T-helper 2 cell treated with Interferon-gamma antibody and Interleukin-4, amounts not matched to agents 100 ng/mL and 5 ng/mL, for 36 hours (primary cell): ENCODE measurements around the gene DDX39A. TPM values are rescaled to one million over a fixed set of nuclear protein-coding genes. Genes with fewer than 3 reads are reported as not detected.
"Not testable (repeated sequence)": the region's sequence is repeated elsewhere in the genome, so short reads cannot be mapped to it uniquely, and the experiment has no call there.

Source experiments
- intact Hi-C: fragments of 100-400 bp; cut with micrococcal nuclease; formaldehyde crosslinking; loops from one replicate; pipeline ENCODE4 v1.15.1; 2023
- total RNA-seq: library from RNA; stranded (reverse); gene quantifications from 2 replicates; pipeline ENCODE4 v1.2.3, GENCODE V29; 2022

Gene DDX39A
- 274 and 287 TPM in 2 replicates for total RNA-seq

GRCh38 chr19:14419106-14419813, at the start of gene DDX39A:
DDX39A (minus strand) TSS chr19:14419341; CDS start chr19:14413220, 6,121 bp downstream.
- intact Hi-C loops, result loop anchor here (1.0 to 5.0 kb wide), 4 partner anchors 14 to 282 kb away; partner anchors contain the start of genes ADGRE5, ASF1B, DNAJB1 and PKN1

GRCh38 chr19:14467816-14468215, 48.7 kb upstream of the DDX39A start:
- intact Hi-C loops, result no loop called here

- intact Hi-C loops, result no loop called here
Observed at GRCh38 chr19:14467391-14467790, 48.2 kb upstream of the DDX39A start.

- intact Hi-C loops, result no loop called here
Observed at GRCh38 chr19:14463747-14464146, 44.6 kb upstream of the DDX39A start.

GRCh38 chr19:14462401-14462800, 43.3 kb upstream of the DDX39A start:
- intact Hi-C loops, result not testable (repeated sequence)

GRCh38 chr19:14460935-14461334, 41.8 kb upstream of the DDX39A start:
- intact Hi-C loops, result no loop called here

- intact Hi-C loops, result no loop called here
Observed at GRCh38 chr19:14459703-14460102, 40.6 kb upstream of the DDX39A start.

GRCh38 chr19:14452303-14452702, 33.2 kb upstream of the DDX39A start:
- intact Hi-C loops, result not testable (repeated sequence)

GRCh38 chr19:14450876-14451275, 31.7 kb upstream of the DDX39A start:
- intact Hi-C loops, result no loop called here

GRCh38 chr19:14450168-14450874, 31.2 kb upstream of the DDX39A start:
- intact Hi-C loops, result no loop called here

- intact Hi-C loops, result no loop called here
Observed at GRCh38 chr19:14449321-14449720, 30.2 kb upstream of the DDX39A start.

GRCh38 chr19:14446336-14447036, 27.3 kb upstream of the DDX39A start:
- intact Hi-C loops, result no loop called here

GRCh38 chr19:14443632-14444216, 24.6 kb upstream of the DDX39A start:
- intact Hi-C loops, result no loop called here

GRCh38 chr19:14442891-14443631, 23.9 kb upstream of the DDX39A start:
- intact Hi-C loops, result no loop called here

- intact Hi-C loops, result no loop called here
Observed at GRCh38 chr19:14441041-14441938, 22.1 kb upstream of the DDX39A start.

- intact Hi-C loops, result no loop called here
Observed at GRCh38 chr19:14440049-14440448, 20.9 kb upstream of the DDX39A start.

GRCh38 chr19:14439014-14439413, 19.9 kb upstream of the DDX39A start:
- intact Hi-C loops, result no loop called here

GRCh38 chr19:14437578-14438140, 18.5 kb upstream of the DDX39A start:
- intact Hi-C loops, result no loop called here

- intact Hi-C loops, result no loop called here
Observed at GRCh38 chr19:14435320-14436050, 16.3 kb upstream of the DDX39A start.
